ENCODE measurements around the gene EPN2.

DNA sequence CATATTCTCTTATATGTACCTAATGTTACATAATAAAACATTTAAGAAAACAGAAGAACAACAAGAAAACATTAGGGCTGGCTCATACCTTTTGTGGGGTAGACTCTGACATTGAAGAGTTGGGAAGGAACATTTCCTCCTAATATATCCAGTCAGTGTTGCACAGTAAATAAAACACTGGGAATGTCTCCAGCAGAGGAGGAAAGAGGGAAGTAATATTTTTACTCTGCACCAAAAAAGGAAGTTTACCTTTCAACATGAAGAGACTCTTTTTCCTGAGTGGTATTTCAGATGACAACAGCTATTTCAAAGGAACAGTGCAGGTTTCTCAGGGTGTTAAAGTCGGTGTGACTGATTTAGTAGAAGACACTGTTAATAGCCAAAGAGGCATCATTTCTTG, 31.9 kb downstream of the EPN2 start:
- TF ChIP-seq EZH2phosphoT487 (IDR thresholded peaks at IDR 0.05; ENCODE audit: unreplicated experiment) (no peak), EZH2 (IDR thresholded peaks at IDR 0.05; ENCODE audit: low read depth, unreplicated experiment) (no peak), CREB1 (CRISPR knock-in tag; IDR thresholded peaks at IDR 0.05; ENCODE audit: low read depth) (no peak), POLR2AphosphoS5 (IDR thresholded peaks at IDR 0.05; ENCODE audit: low read depth) (no peak)
- TF ChIP-seq, protein P1, sequence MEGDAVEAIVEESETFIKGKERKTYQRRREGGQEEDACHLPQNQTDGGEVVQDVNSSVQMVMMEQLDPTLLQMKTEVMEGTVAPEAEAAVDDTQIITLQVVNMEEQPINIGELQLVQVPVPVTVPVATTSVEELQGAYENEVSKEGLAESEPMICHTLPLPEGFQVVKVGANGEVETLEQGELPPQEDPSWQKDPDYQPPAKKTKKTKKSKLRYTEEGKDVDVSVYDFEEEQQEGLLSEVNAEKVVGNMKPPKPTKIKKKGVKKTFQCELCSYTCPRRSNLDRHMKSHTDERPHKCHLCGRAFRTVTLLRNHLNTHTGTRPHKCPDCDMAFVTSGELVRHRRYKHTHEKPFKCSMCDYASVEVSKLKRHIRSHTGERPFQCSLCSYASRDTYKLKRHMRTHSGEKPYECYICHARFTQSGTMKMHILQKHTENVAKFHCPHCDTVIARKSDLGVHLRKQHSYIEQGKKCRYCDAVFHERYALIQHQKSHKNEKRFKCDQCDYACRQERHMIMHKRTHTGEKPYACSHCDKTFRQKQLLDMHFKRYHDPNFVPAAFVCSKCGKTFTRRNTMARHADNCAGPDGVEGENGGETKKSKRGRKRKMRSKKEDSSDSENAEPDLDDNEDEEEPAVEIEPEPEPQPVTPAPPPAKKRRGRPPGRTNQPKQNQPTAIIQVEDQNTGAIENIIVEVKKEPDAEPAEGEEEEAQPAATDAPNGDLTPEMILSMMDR (conservative IDR thresholded peaks at IDR 0.05; ENCODE audit: low read depth in 2 of 2), result no peak
- TF ChIP-seq, protein P2, sequence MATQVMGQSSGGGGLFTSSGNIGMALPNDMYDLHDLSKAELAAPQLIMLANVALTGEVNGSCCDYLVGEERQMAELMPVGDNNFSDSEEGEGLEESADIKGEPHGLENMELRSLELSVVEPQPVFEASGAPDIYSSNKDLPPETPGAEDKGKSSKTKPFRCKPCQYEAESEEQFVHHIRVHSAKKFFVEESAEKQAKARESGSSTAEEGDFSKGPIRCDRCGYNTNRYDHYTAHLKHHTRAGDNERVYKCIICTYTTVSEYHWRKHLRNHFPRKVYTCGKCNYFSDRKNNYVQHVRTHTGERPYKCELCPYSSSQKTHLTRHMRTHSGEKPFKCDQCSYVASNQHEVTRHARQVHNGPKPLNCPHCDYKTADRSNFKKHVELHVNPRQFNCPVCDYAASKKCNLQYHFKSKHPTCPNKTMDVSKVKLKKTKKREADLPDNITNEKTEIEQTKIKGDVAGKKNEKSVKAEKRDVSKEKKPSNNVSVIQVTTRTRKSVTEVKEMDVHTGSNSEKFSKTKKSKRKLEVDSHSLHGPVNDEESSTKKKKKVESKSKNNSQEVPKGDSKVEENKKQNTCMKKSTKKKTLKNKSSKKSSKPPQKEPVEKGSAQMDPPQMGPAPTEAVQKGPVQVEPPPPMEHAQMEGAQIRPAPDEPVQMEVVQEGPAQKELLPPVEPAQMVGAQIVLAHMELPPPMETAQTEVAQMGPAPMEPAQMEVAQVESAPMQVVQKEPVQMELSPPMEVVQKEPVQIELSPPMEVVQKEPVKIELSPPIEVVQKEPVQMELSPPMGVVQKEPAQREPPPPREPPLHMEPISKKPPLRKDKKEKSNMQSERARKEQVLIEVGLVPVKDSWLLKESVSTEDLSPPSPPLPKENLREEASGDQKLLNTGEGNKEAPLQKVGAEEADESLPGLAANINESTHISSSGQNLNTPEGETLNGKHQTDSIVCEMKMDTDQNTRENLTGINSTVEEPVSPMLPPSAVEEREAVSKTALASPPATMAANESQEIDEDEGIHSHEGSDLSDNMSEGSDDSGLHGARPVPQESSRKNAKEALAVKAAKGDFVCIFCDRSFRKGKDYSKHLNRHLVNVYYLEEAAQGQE (IDR thresholded peaks at IDR 0.05; ENCODE audit: unreplicated experiment), result no peak
- TF ChIP-seq, protein P3, sequence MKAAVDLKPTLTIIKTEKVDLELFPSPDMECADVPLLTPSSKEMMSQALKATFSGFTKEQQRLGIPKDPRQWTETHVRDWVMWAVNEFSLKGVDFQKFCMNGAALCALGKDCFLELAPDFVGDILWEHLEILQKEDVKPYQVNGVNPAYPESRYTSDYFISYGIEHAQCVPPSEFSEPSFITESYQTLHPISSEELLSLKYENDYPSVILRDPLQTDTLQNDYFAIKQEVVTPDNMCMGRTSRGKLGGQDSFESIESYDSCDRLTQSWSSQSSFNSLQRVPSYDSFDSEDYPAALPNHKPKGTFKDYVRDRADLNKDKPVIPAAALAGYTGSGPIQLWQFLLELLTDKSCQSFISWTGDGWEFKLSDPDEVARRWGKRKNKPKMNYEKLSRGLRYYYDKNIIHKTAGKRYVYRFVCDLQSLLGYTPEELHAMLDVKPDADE (IDR thresholded peaks at IDR 0.05), result no peak
